BJ (cell line): ENCODE data around the gene REEP2. TPM values are rescaled to one million over a fixed set of nuclear protein-coding genes. Genes with fewer than 3 reads are reported as not detected.
"Not testable (repeated sequence)": the region's sequence is repeated elsewhere in the genome, so short reads cannot be mapped to it uniquely, and the experiment has no call there.

Experiments used
- CTCF ChIA-PET: fragments of 350-600 bp; formaldehyde crosslinking; extraction: SDS; loops from one replicate; lab custom pipeline; 2021; ENCODE audit warnings: antibody characterized with exemption, inconsistent platforms; lab: Yijun Ruan, JAX
- POLR2A ChIA-PET: fragments of 300-600 bp; sonication (Branson Sonifier 250); formaldehyde crosslinking; extraction: SDS; loops from one replicate; lab custom pipeline; 2021; ENCODE audit warnings: antibody characterized with exemption; lab: Charles Lee
- DNase-seq: peaks from one replicate; pipeline ENCODE4 v3.0.0-alpha.2; 2011; ENCODE audit warnings: low read depth
- H3K27me3 ChIP-seq: 2 replicates; pipeline ENCODE4 v1.6.0; 2011; ENCODE audit warnings: low read length; ENCODE audit not compliant: control insufficient read depth, insufficient read depth
- H3K36me3 ChIP-seq: 2 replicates; pipeline ENCODE4 v1.5.1; 2011; ENCODE audit warnings: low read length; ENCODE audit not compliant: control insufficient read depth, insufficient read depth
- H3K4me3 ChIP-seq: 2 replicates; pipeline ENCODE4 v1.5.1; 2011; ENCODE audit warnings: low read depth, mild to moderate bottlenecking, control low read depth, low read length
- CTCF ChIP-seq: IDR thresholded peaks from 2 replicates; pipeline ENCODE4 v1.5.1; 2011; ENCODE audit warnings: low read depth, mild to moderate bottlenecking, control low read depth, inconsistent platforms, low read length, moderate library complexity; ENCODE audit not compliant: insufficient read depth
- polyA minus RNA-seq: library from RNA; depleted of rRNA, polyadenylated mRNA; stranded (reverse); fragments of >200 nt; gene quantifications from 2 replicates; pipeline ENCODE4 v1.2.3, GENCODE V29; 2011; rRNA and poly(A)+ RNA removed
- polyA plus RNA-seq: library from polyadenylated mRNA; depleted of rRNA; stranded (reverse); fragments of >200 nt; gene quantifications from 2 replicates; pipeline ENCODE4 v1.2.3, GENCODE V29; 2011; rRNA removed

REEP2 gene
- polyA plus RNA-seq (12.0 and 14.0 TPM in 2 replicates), polyA minus RNA-seq (12.5 and 15.6 TPM in 2 replicates)

GRCh38 chr5:138438724-138439476 is at the start of gene REEP2:
Gene REEP2, plus strand, starts transcription at chr5:138439057. Its CDS starts 152 bp downstream, at chr5:138439209.
- CTCF ChIA-PET, result interaction anchor here (0.5 to 2.8 kb wide), 8 partner anchors 8 to 259 kb away, joined by 3 to 16 read pairs (median 3); partner anchors contain the start of gene EGR1
- no peak for DNase-seq
- POLR2A ChIA-PET, result no interaction called here

GRCh38 chr5:138389332-138389731 is 49.5 kb upstream of the REEP2 start:
- no peak overlapping the region for H3K4me3 ChIP-seq
- ChIA-PET POLR2A (no interaction called here), CTCF (interaction anchor here (0.5 kb wide), 1 partner anchor 141 kb away, joined by 3 read pairs; no protein-coding TSS in a partner anchor)
- no peak for DNase-seq
- peaks cover 22% of the 10 kb centered on the region for H3K36me3 ChIP-seq
- no peaks in the 10 kb centered on the region for H3K27me3 ChIP-seq
- TF ChIP-seq CTCF, result no peak

More at GRCh38 chr5:138438724-138439476, at the start of gene REEP2:
- H3K36me3 ChIP-seq, result peaks cover 9% of the 10 kb centered on the region
- H3K27me3 ChIP-seq, result no peaks in the 10 kb centered on the region
- TF ChIP-seq CTCF, result no peak
- H3K4me3 ChIP-seq, result peak within 1 kb of the TSS; percentile 57

- peaks cover 22% of the 10 kb centered on the region for H3K36me3 ChIP-seq
- H3K4me3 ChIP-seq, CTCF ChIA-PET, POLR2A ChIA-PET, H3K27me3 ChIP-seq, DNase-seq: not testable (repeated sequence)
These were observed 48.9 kb upstream of the REEP2 start for GRCh38 chr5:138389911-138390310.

- no peak for DNase-seq
- Histone ChIP-seq H3K27me3 (no peaks in the 10 kb centered on the region), H3K36me3 (peaks cover 18% of the 10 kb centered on the region), H3K4me3 (no peak overlapping the region)
- TF ChIP-seq CTCF, result no peak
- ChIA-PET CTCF (no interaction called here), POLR2A (no interaction called here)
These were observed 46.9 kb upstream of the REEP2 start for GRCh38 chr5:138391859-138392386.

- peaks cover 14% of the 10 kb centered on the region for H3K36me3 ChIP-seq
- CTCF ChIA-PET, result no interaction called here
- no peak for DNase-seq
- POLR2A ChIA-PET, result no interaction called here
- H3K4me3 ChIP-seq, result no peak overlapping the region
- no peak for TF ChIP-seq CTCF
- no peaks in the 10 kb centered on the region for H3K27me3 ChIP-seq
These were observed 36.2 kb upstream of the REEP2 start for GRCh38 chr5:138402640-138403039.
